Transverse colon (tissue), 4 donors: ENCODE measurements around the gene FCHSD2. TPM values are rescaled to one million over a fixed set of nuclear protein-coding genes. Genes with fewer than 3 reads are reported as not detected.

Experiments used
- DNase-seq: peaks from one replicate; pipeline ENCODE4 v3.0.0-alpha.2; 2019
- H3K27ac ChIP-seq, 4 donors: fragments of 200-600 bp; sonication (generic); 2 replicates each; pipeline ENCODE4 v1.5.1; 2016 to 2018; ENCODE audit warnings: inconsistent platforms in 4 of 4
- H3K27me3 ChIP-seq: fragments of 200-600 bp; sonication (generic); 2 replicates; pipeline ENCODE4 v1.5.1; 2017; ENCODE audit warnings: inconsistent platforms
- H3K36me3 ChIP-seq, 4 donors: fragments of 200-600 bp; sonication (generic); 2 replicates each; pipeline ENCODE4 v1.5.1; 2017 to 2019; ENCODE audit warnings: inconsistent platforms in 4 of 4
- H3K4me1 ChIP-seq, 4 donors: fragments of 200-600 bp; sonication (generic); 2 replicates each; pipeline ENCODE4 v1.5.1; 2017 to 2020; ENCODE audit warnings: inconsistent platforms in 4 of 4
- H3K4me3 ChIP-seq, 4 donors: fragments of 200-600 bp; sonication (generic); 1 replicate in 1 of 4; 2 replicates in 3 of 4; pipeline versions ENCODE4 v1.5.1 to v1.6.1; 2017 to 2019; ENCODE audit warnings: inconsistent platforms in 4 of 4
- H3K9me3 ChIP-seq, 2 donors: fragments of 200-600 bp; sonication (generic); 2 replicates each; pipeline ENCODE4 v1.5.1; 2017 to 2019; ENCODE audit warnings: inconsistent platforms in 2 of 2
- EP300 ChIP-seq: sonication (generic); formaldehyde crosslinking; IDR thresholded peaks from one replicate; pipeline ENCODE4 v1.6.1; 2017; ENCODE audit warnings: antibody characterized with exemption, low read depth
- POLR2A ChIP-seq: fragments of 450-650 bp; IDR thresholded peaks from one replicate; pipeline ENCODE4 v1.6.1; 2016; ENCODE audit warnings: antibody characterized with exemption, mild to moderate bottlenecking, moderate library complexity
- POLR2AphosphoS5 ChIP-seq, 3 donors: sonication (generic); formaldehyde crosslinking; IDR thresholded peaks; one replicate each; pipeline ENCODE4 v1.6.1; 2016; ENCODE audit warnings: antibody characterized with exemption in 3 of 3
- WGBS, 2 donors: methylation state at CpG; one replicate each; pipeline ENCODE4 v1.1.5; 2018; ENCODE audit warnings: low coverage in 1 of 2; 5-methylcytosine and 5-hydroxymethylcytosine counted together
- in situ Hi-C, 4 donors: fragments of 200-750 bp; cut with MboI; loops; one replicate each; pipeline versions ENCODE4 v1.15.0 to v1.15.1; 2017; ENCODE audit warnings: low sequenced_read_pairs in 3 of 4, low pct_ligation_motif_present in 1 of 4, low pct_unique_long_range_greater_than_20kb in 1 of 4
- intact Hi-C: fragments of 100-400 bp; cut with DNase I; formaldehyde crosslinking; loops from one replicate; pipeline ENCODE4 v1.15.1; 2023; ENCODE audit warnings: low total_unique reads
- total RNA-seq, 4 donors: library from RNA; depleted of rRNA; stranded (reverse); fragments of >200 nt; gene quantifications; one replicate each; pipeline ENCODE4 v1.1.0, GENCODE V29; 2016
- TF ChIP-seq, protein P1 (sequence below), 5 experiments: fragments of 200-600 bp in 3 of 5; fragments of 450-650 bp in 2 of 5; sonication (generic) in 3 of 5; IDR thresholded peaks; 1 replicate in 2 of 5; 2 replicates in 3 of 5; pipeline ENCODE4 v1.5.1; 2016 to 2017; ENCODE audit warnings: antibody characterized with exemption in 5 of 5, inconsistent platforms in 3 of 5, mild to moderate bottlenecking in 2 of 5, moderate library complexity in 1 of 5

FCHSD2 gene
- total RNA-seq, 4 donors from 2014 or later: 9.1 to 15.9 (median 15.0) TPM

DNA sequence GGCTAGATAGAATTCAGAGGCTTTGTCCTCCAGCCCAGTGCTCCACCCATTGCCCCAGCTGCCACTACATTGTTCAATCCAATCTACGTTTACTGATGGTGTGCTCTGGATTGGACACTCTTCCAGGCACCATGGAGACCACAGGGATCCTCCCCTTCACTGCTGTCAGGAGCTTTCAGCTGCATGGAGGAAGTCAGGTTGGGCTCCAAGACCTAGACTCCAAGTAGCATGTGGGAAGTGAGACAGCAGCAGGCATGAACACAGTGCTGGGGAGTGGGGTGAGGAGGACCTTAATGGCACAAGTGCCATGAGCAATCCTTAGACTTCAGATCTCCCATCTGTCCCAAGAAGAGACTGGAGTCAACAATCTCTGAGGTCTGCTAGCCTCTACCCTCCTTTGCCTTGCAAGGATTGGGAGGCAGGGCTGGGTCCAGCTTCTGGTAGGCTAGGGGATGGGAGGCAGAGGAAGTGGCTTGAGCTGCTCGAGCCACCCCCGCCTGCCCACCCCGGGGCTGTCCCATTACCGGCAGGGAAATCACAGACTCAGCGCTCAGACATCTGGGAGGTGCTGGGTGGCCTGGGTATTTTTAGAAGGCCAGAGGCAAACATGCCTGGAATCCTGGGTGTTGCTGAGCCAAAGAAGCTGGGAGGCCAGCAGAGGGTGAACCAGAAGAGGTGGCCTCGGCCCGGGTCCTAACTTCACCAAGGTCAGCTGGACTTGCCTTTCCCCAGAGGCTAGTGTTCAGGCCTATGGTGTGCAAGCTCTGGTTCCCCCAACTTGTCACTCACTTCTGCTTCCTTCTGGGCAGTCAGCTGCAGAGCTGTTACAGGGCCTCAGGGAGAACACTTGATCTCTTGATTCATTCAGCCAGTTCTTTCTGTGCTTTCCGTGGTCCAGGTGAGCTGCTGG is 15.2 kb upstream of the FCHSD2 start:
- H3K9me3 ChIP-seq: no peaks in the 10 kb centered on the region
- DNase-seq: peak; percentile 35
- TF ChIP-seq POLR2A: no peak
- TF ChIP-seq, protein P1, sequence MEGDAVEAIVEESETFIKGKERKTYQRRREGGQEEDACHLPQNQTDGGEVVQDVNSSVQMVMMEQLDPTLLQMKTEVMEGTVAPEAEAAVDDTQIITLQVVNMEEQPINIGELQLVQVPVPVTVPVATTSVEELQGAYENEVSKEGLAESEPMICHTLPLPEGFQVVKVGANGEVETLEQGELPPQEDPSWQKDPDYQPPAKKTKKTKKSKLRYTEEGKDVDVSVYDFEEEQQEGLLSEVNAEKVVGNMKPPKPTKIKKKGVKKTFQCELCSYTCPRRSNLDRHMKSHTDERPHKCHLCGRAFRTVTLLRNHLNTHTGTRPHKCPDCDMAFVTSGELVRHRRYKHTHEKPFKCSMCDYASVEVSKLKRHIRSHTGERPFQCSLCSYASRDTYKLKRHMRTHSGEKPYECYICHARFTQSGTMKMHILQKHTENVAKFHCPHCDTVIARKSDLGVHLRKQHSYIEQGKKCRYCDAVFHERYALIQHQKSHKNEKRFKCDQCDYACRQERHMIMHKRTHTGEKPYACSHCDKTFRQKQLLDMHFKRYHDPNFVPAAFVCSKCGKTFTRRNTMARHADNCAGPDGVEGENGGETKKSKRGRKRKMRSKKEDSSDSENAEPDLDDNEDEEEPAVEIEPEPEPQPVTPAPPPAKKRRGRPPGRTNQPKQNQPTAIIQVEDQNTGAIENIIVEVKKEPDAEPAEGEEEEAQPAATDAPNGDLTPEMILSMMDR (IDR thresholded peaks at IDR 0.05): no peak
- no peak for TF ChIP-seq EP300
- no peak for TF ChIP-seq POLR2AphosphoS5 (IDR thresholded peaks at IDR 0.05)
- H3K4me1 ChIP-seq: peaks cover 0 to 36% (median 20%) of the 10 kb centered on the region in 4 donors
- intact Hi-C loops (no loop called here), in situ Hi-C loops (no loop called here)
- WGBS, 2 donors: 49% methylated on average over 9 of the region's 9 CpGs; no CpG with 5 or more reads in 1 of the 2 donors
- H3K4me3 ChIP-seq: no peak overlapping the region
- no peaks in the 10 kb centered on the region for H3K36me3 ChIP-seq
- peak overlapping the region; percentile 37 to 60 (median 48) for H3K27ac ChIP-seq
- no peaks in the 10 kb centered on the region for H3K27me3 ChIP-seq

DNA sequence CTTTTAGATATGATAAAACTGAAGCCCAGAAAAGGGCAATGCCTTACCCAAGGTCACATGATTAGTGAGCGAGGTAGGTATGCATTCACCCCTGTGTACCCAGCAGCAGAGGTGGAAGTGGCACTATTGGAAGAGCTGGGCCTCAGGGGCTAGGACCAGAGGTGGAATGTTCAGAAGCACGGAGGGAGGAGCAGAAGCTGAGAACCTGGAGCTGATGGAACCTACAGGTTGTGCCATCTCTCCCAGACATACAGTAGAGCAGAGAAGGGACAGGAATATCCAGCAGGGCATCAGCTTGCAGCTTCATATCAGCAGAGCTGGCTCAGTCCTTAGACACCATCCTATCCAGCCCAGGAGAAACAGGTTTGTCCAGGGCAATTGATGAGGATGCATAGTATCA is 14.6 kb upstream of the FCHSD2 start:
- H3K27ac ChIP-seq: peak overlapping the region in 1 of 4 donors; percentile 60
- TF ChIP-seq, protein P1 (IDR thresholded peaks at IDR 0.05): no peak
- no peak for TF ChIP-seq POLR2A
- no peak for TF ChIP-seq EP300
- WGBS, 2 donors: 91 to 100% methylated on average over 1 to 2 of the region's 2 CpGs
- H3K4me1 ChIP-seq: peaks cover 0 to 36% (median 20%) of the 10 kb centered on the region in 4 donors
- in situ Hi-C loops: no loop called here
- no peaks in the 10 kb centered on the region for H3K36me3 ChIP-seq
- no peak overlapping the region for H3K4me3 ChIP-seq
- no peak for DNase-seq
- intact Hi-C loops: no loop called here
- H3K27me3 ChIP-seq: no peaks in the 10 kb centered on the region
- H3K9me3 ChIP-seq: no peaks in the 10 kb centered on the region

DNA sequence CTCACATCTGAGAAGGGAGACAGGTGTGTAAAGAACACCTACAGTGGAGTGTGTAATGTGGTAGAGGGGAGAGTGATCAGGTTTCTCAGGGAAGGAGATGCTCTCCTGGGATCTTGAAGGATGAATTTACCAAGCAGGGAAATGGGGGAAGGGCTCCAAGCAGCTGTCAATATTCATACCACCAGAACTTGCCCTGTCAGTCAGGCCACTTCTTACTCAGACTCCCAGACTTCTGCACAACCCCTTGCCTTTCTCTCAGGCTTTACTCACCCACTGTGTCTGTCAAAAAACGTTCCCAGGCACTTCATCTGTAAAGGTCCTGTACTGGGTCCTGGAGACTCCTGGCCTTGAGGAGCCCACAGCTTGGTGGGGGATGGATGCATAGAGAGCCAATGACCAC is 14.0 kb upstream of the FCHSD2 start:
- DNase-seq: no peak

DNA sequence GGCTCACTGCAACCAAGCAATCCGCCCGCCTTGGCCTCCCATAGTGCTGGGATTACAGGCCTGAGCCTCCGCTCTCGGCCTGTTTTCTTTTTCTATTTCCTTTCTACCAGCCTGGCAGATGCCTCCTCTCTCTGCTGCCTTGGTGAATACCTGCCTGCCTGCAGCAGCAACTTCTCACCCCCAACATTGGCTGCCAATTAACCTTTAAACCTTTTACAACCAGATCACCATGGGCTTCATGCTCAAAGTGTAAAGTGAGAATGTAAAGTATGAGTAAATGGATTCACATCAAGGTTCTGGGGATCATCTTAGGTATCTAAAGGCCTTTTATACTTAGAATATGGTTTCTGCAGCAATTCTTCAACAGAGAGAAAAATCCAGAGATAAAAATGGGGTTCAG is 13.0 kb upstream of the FCHSD2 start:
- H3K4me1 ChIP-seq: peaks cover 0 to 36% (median 20%) of the 10 kb centered on the region in 4 donors
- no peaks in the 10 kb centered on the region for H3K27me3 ChIP-seq
- H3K36me3 ChIP-seq: no peaks in the 10 kb centered on the region
- in situ Hi-C loops (no loop called here), intact Hi-C loops (no loop called here)
- 81 to 100% methylated on average over 1 to 4 of the region's 4 CpGs for WGBS, 2 donors
- H3K27ac ChIP-seq: peak overlapping the region in 3 of 4 donors; percentile 20 to 81 (median 57)
- DNase-seq: no peak
- no peak overlapping the region for H3K4me3 ChIP-seq
- H3K9me3 ChIP-seq: no peaks in the 10 kb centered on the region
- TF ChIP-seq, protein P1 (IDR thresholded peaks at IDR 0.05): no peak
- TF ChIP-seq EP300 (no peak), POLR2A (no peak), POLR2AphosphoS5 (IDR thresholded peaks at IDR 0.05) (no peak)

More for the DNA sequence above, 14.0 kb upstream of the FCHSD2 start:
- in situ Hi-C loops: no loop called here
- Histone ChIP-seq H3K4me3 (no peak overlapping the region), H3K27me3 (no peaks in the 10 kb centered on the region), H3K27ac (peak overlapping the region in 1 of 4 donors; percentile 60), H3K4me1 (peaks cover 0 to 36% (median 20%) of the 10 kb centered on the region in 4 donors), H3K36me3 (no peaks in the 10 kb centered on the region), H3K9me3 (no peaks in the 10 kb centered on the region)
- 58% methylated on average over 1 of the region's 1 CpG; no CpG with 5 or more reads in 1 of the 2 donors for WGBS, 2 donors
- intact Hi-C loops: no loop called here
- no peak for TF ChIP-seq POLR2AphosphoS5 (IDR thresholded peaks at IDR 0.05)
- no peak for TF ChIP-seq EP300
- no peak for TF ChIP-seq POLR2A
- TF ChIP-seq, protein P1 (IDR thresholded peaks at IDR 0.05): no peak
